Activated CD8-positive, alpha-beta memory T cell treated with anti-CD3 and anti-CD28 coated beads, Interleukin-2, amount 10 ng/mL, durations not matched to agents 7 days and 5 days (primary cell): ENCODE data around the gene DNAH10. TPM values are rescaled to one million over a fixed set of nuclear protein-coding genes. Genes with fewer than 3 reads are reported as not detected.

Experiments
- ATAC-seq: fragments of 150-1000 bp; cut with Tn5 transposase; one replicate; pipeline ENCODE4 v1.10.0; 2021; ENCODE audit warnings: moderate library complexity
- CTCF ChIA-PET: fragments of 350-600 bp; sonication (Branson Sonifier 250); formaldehyde crosslinking; loops from one replicate; lab custom pipeline; 2021; ENCODE audit warnings: antibody characterized with exemption; lab: Charles Lee
- DNase-seq: peaks from one replicate; pipeline ENCODE4 v3.0.0-alpha.2; 2020
- H3K27ac Mint-ChIP-seq: one replicate; pipeline ENCODE4 v1.8.0; 2021; ENCODE audit warnings: mild to moderate bottlenecking, mixed read lengths
- H3K27me3 Mint-ChIP-seq: one replicate; pipeline ENCODE4 v1.8.0; 2021; ENCODE audit warnings: mixed read lengths
- H3K36me3 Mint-ChIP-seq: one replicate; pipeline ENCODE4 v1.8.0; 2021; ENCODE audit warnings: mild to moderate bottlenecking, mixed read lengths
- H3K4me1 Mint-ChIP-seq: one replicate; pipeline ENCODE4 v1.8.0; 2021; ENCODE audit warnings: mixed read lengths
- H3K4me3 Mint-ChIP-seq: one replicate; pipeline ENCODE4 v1.8.0; 2021; ENCODE audit warnings: mild to moderate bottlenecking, moderate library complexity, mixed read lengths
- H3K9me3 Mint-ChIP-seq: one replicate; pipeline ENCODE4 v1.8.0; 2022; ENCODE audit warnings: low read depth, mixed read lengths
- total RNA-seq, 2 experiments: library from RNA; stranded (reverse); gene quantifications; one replicate each; pipeline ENCODE4 v1.2.3, GENCODE V29; 2021

The DNAH10 gene
- total RNA-seq = under 1 TPM; 0.05 to 0.76 TPM

GRCh38 chr12:123761841-123762714 lies at the start of gene DNAH10:
DNAH10 (plus strand) TSS chr12:123762301; CDS start chr12:123762337, 36 bp downstream.
- Mint-ChIP-seq H3K4me3 (peak within 1 kb of the TSS; percentile 74), H3K36me3 (peaks cover 11% of the 10 kb centered on the region), H3K27ac (no peak within 1 kb of the TSS), H3K27me3 (peaks cover 5% of the 10 kb centered on the region), H3K9me3 (no peaks in the 10 kb centered on the region), H3K4me1 (peaks cover 6% of the 10 kb centered on the region)
- ATAC-seq = peak; percentile 83
- CTCF ChIA-PET = interaction anchor here (0.7 to 1.6 kb wide), 5 partner anchors 12 to 142 kb away, joined by 3 to 9 read pairs (median 3); partner anchors contain the start of gene ATP6V0A2
- peak; percentile 56 for DNase-seq

DNA sequence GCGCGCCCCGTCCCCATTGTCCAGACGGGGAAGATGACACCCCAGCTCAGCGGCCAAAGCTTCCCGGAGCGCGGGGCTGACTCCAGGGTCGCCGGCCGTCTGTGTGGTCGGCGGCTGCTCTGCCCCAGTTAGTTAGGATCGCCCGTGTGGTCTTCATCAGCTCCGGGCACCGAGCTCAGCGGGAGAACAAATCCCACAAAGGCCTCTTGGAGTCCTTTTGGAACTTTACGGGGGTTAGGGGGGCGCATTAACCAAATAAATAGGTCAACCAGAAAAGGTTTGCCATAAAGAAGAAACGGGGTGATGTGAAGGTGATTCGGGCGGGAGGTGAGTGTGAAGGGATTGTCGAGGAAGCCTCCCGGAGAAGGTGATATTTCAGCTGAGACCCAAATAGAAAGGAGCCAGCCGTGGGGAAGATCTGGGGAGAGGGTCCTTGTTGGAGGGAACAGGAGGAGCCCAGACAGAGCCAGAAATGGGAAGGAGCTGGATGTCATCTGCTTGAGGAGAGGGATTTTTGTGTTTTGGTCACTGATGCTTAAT lies 49.3 kb upstream of the DNAH10 start:
- CTCF ChIA-PET = interaction anchor here (0.9 to 2.7 kb wide), 6 partner anchors 13 to 91 kb away, joined by 3 to 17 read pairs (median 4); partner anchors contain the start of gene DNAH10
- Mint-ChIP-seq H3K36me3 (peaks cover 5% of the 10 kb centered on the region), H3K9me3 (no peaks in the 10 kb centered on the region), H3K27ac (peak overlapping the region; percentile 85), H3K4me3 (peak overlapping the region; percentile 83), H3K4me1 (peaks cover 44% of the 10 kb centered on the region), H3K27me3 (no peaks in the 10 kb centered on the region)
- peak; percentile 53 for DNase-seq
- no peak for ATAC-seq

- CTCF ChIA-PET = interaction anchor here (1.1 to 2.7 kb wide), 5 partner anchors 12 to 91 kb away, joined by 3 to 17 read pairs (median 3); partner anchors contain the start of gene DNAH10
- Mint-ChIP-seq H3K27me3 (no peaks in the 10 kb centered on the region), H3K36me3 (peaks cover 5% of the 10 kb centered on the region), H3K27ac (peak overlapping the region; percentile 85), H3K9me3 (no peaks in the 10 kb centered on the region), H3K4me3 (peak overlapping the region; percentile 83), H3K4me1 (peaks cover 44% of the 10 kb centered on the region)
- DNase-seq (no peak), ATAC-seq (no peak)
Observed at GRCh38 chr12:123713398-123713797, 48.7 kb upstream of the DNAH10 start.

DNA sequence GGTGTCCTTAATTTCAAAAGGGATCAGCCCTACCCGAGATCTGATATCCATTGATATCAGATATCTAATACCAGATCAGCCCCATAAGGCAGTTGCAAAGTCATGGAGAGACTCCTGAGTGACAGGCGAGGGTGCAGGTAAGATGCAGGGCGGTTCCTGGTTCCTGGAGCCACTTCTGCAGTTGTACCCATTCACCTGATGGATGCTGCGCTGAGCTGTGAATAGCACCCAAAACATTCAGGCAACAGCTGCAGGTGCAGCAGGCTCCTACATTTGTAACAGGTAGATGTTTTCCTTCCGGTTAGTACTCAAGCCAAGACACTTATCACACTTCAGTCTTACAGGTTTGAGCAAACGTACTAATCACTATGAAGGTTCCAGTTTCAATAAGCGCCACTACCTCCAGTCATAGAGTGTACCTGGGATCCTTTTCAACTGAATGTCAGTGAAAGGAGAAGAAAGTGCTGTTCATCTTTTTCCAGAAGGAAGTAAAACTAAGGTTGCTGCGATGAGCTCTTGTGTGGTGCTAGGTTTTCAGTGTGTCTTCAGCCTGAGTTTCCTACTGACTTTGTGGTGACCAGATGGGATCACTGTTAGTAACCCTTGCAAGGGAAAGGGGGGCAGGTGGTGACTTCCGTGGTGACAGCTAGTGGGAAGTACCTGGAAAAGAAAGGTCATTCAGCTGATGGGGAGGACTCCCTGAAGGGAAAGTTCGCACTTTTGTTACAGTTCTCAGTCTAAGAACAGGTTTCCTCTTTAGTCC lies 48.1 kb upstream of the DNAH10 start:
- peak overlapping the region; percentile 85 for H3K27ac Mint-ChIP-seq
- H3K36me3 Mint-ChIP-seq = peaks cover 5% of the 10 kb centered on the region
- ATAC-seq (no peak), DNase-seq (peak; percentile 57)
- CTCF ChIA-PET = interaction anchor here (1.1 to 2.7 kb wide), 5 partner anchors 12 to 92 kb away, joined by 3 to 17 read pairs (median 3); partner anchors contain the start of gene DNAH10
- no peaks in the 10 kb centered on the region for H3K9me3 Mint-ChIP-seq
- H3K4me1 Mint-ChIP-seq = peaks cover 44% of the 10 kb centered on the region
- peak overlapping the region; percentile 83 for H3K4me3 Mint-ChIP-seq
- no peaks in the 10 kb centered on the region for H3K27me3 Mint-ChIP-seq

DNA sequence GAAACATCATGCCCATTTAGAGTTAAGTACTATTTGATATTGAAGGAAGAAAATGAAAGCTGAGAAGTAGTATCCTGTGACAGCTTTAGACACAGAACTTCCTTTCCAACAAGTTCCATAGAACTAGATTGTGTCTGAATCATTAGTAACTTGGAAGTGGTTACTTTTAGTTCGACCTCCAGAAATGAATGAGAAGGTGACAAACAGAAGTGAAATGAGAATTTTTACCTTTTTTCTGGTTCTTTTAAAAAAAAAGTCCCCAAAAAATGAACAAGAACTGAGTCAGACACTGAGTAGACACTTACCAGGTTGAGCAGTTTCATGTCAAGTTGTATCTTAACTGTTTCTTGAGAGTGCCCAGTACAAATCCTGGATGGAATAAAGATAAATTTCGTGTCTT lies 46.9 kb upstream of the DNAH10 start:
- Mint-ChIP-seq H3K9me3 (no peaks in the 10 kb centered on the region), H3K4me3 (peak overlapping the region; percentile 83), H3K36me3 (peaks cover 12% of the 10 kb centered on the region), H3K27ac (peak overlapping the region; percentile 85), H3K4me1 (peaks cover 56% of the 10 kb centered on the region), H3K27me3 (no peaks in the 10 kb centered on the region)
- ATAC-seq (no peak), DNase-seq (no peak)
- CTCF ChIA-PET = interaction anchor here (0.9 to 1.8 kb wide), 3 partner anchors 9 to 20 kb away, joined by 3 to 5 read pairs (median 3); no protein-coding TSS in a partner anchor

GRCh38 chr12:123717350-123717749 lies 44.8 kb upstream of the DNAH10 start:
- no peaks in the 10 kb centered on the region for H3K9me3 Mint-ChIP-seq
- peaks cover 64% of the 10 kb centered on the region for H3K4me1 Mint-ChIP-seq
- CTCF ChIA-PET = interaction anchor here (0.7 kb wide), 1 partner anchor 44 kb away, joined by 3 read pairs; no protein-coding TSS in a partner anchor
- H3K36me3 Mint-ChIP-seq = peaks cover 25% of the 10 kb centered on the region
- no peaks in the 10 kb centered on the region for H3K27me3 Mint-ChIP-seq
- H3K27ac Mint-ChIP-seq = no peak overlapping the region
- ATAC-seq = no peak
- H3K4me3 Mint-ChIP-seq = no peak overlapping the region
- DNase-seq = no peak

- H3K27me3 Mint-ChIP-seq = no peaks in the 10 kb centered on the region
- CTCF ChIA-PET = no interaction called here
- DNase-seq (no peak), ATAC-seq (no peak)
- H3K4me1 Mint-ChIP-seq = peaks cover 68% of the 10 kb centered on the region
- peak overlapping the region; percentile 83 for H3K27ac Mint-ChIP-seq
- H3K4me3 Mint-ChIP-seq = no peak overlapping the region
- no peaks in the 10 kb centered on the region for H3K9me3 Mint-ChIP-seq
- H3K36me3 Mint-ChIP-seq = peaks cover 38% of the 10 kb centered on the region
Observed at GRCh38 chr12:123720141-123720814, 41.8 kb upstream of the DNAH10 start.

GRCh38 chr12:123721245-123721644 lies 40.9 kb upstream of the DNAH10 start:
- ATAC-seq (no peak), DNase-seq (no peak)
- Mint-ChIP-seq H3K4me3 (no peak overlapping the region), H3K9me3 (no peaks in the 10 kb centered on the region), H3K36me3 (peaks cover 46% of the 10 kb centered on the region), H3K27me3 (no peaks in the 10 kb centered on the region), H3K4me1 (peaks cover 69% of the 10 kb centered on the region), H3K27ac (peak overlapping the region; percentile 82)
- CTCF ChIA-PET = no interaction called here

DNA sequence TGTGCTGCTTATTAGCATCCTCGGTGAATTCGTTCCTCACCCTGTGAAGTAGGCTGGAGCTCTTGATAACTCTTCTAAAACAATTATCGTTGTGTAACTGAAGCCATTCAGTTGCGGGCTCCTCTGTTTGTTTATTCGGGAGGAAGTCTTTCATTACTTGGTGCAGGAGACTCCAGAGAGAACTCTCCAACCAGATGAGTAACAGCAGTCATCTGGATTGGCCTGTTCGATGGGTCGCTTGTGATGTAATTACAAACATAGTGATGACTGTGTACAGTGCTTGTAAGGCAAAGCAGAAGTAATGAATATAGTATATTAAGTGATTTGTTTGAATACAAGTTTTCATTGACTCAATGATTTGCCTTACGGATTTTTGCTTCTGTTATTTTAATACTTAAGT lies 39.1 kb upstream of the DNAH10 start:
- H3K27ac Mint-ChIP-seq = peak overlapping the region; percentile 46
- H3K36me3 Mint-ChIP-seq = peaks cover 56% of the 10 kb centered on the region
- no peak overlapping the region for H3K4me3 Mint-ChIP-seq
- H3K9me3 Mint-ChIP-seq = no peaks in the 10 kb centered on the region
- DNase-seq (no peak), ATAC-seq (no peak)
- no peaks in the 10 kb centered on the region for H3K27me3 Mint-ChIP-seq
- CTCF ChIA-PET = no interaction called here
- peaks cover 74% of the 10 kb centered on the region for H3K4me1 Mint-ChIP-seq

DNA sequence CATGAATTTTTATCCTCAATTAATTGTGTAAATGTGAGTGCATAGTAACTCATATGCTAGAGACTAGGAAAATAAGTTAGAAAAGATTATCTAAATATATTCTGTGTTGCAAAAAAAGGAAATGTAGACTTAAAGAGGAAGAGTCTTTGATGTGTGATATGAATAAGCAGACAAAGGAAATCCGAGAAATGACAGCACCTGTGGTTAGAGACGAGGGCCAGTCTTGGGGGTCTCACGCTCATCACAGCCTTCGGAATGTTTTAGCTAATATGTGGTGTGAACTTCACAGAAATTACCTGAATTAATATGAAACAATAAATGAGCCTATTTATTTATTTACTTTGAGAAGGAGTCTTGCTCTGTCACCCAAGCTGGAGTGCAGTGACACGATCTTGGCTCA lies 38.3 kb upstream of the DNAH10 start:
- no peaks in the 10 kb centered on the region for H3K27me3 Mint-ChIP-seq
- DNase-seq (peak; percentile 62), ATAC-seq (peak; percentile 72)
- peaks cover 76% of the 10 kb centered on the region for H3K4me1 Mint-ChIP-seq
- CTCF ChIA-PET = interaction anchor here (0.7 to 4.6 kb wide), 6 partner anchors 9 to 930 kb away, joined by 3 to 17 read pairs (median 4); partner anchors contain the start of gene ATP6V0A2
- no peak overlapping the region for H3K4me3 Mint-ChIP-seq
- no peaks in the 10 kb centered on the region for H3K9me3 Mint-ChIP-seq
- peaks cover 62% of the 10 kb centered on the region for H3K36me3 Mint-ChIP-seq
- H3K27ac Mint-ChIP-seq = peak overlapping the region; percentile 81

- DNase-seq = no peak
- H3K9me3 Mint-ChIP-seq = no peaks in the 10 kb centered on the region
- H3K36me3 Mint-ChIP-seq = peaks cover 66% of the 10 kb centered on the region
- H3K4me1 Mint-ChIP-seq = peaks cover 57% of the 10 kb centered on the region
- no peaks in the 10 kb centered on the region for H3K27me3 Mint-ChIP-seq
- ATAC-seq = no peak
- H3K27ac Mint-ChIP-seq = peak overlapping the region; percentile 73
- CTCF ChIA-PET = interaction anchor here (4.6 kb wide), 1 partner anchor 14 kb away, joined by 17 read pairs; the partner anchor contains the start of gene ATP6V0A2
- H3K4me3 Mint-ChIP-seq = no peak overlapping the region
Observed at GRCh38 chr12:123726244-123726643, 35.9 kb upstream of the DNAH10 start.

- Mint-ChIP-seq H3K4me3 (no peak overlapping the region), H3K36me3 (peaks cover 65% of the 10 kb centered on the region), H3K4me1 (peaks cover 54% of the 10 kb centered on the region), H3K27me3 (no peaks in the 10 kb centered on the region), H3K9me3 (no peaks in the 10 kb centered on the region), H3K27ac (peak overlapping the region; percentile 73)
- DNase-seq (no peak), ATAC-seq (no peak)
- CTCF ChIA-PET = interaction anchor here (4.6 kb wide), 1 partner anchor 15 kb away, joined by 17 read pairs; the partner anchor contains the start of gene ATP6V0A2
Observed at GRCh38 chr12:123726962-123727361, 35.1 kb upstream of the DNAH10 start.
